ENCODE measurements around the gene COMP. TPM values are rescaled to one million over a fixed set of nuclear protein-coding genes. Genes with fewer than 3 reads are reported as not detected.
"Not testable (repeated sequence)": the region's sequence is repeated elsewhere in the genome, so short reads cannot be mapped to it uniquely, and the experiment has no call there.

COMP gene
- total RNA-seq, 1 experiment from 2014 or later, result not detected

GRCh38 chr19:18745931-18746330, 45.2 kb downstream of the COMP start:
- DNase-seq (ENCODE audit: low spot score), result no peak

GRCh38 chr19:18745012-18745735, 45.9 kb downstream of the COMP start:
- DNase-seq (ENCODE audit: low spot score), result no peak

- no peak for DNase-seq (ENCODE audit: low spot score)
Observed at GRCh38 chr19:18743784-18744418, 47.2 kb downstream of the COMP start.

- DNase-seq (ENCODE audit: low spot score), result no peak
Observed at GRCh38 chr19:18742838-18743783, 48.0 kb downstream of the COMP start.

GRCh38 chr19:18742324-18742723, 48.8 kb downstream of the COMP start:
- no peak for DNase-seq (ENCODE audit: low spot score)

- DNase-seq (ENCODE audit: low spot score), result no peak
Observed at GRCh38 chr19:18741124-18742121, 49.7 kb downstream of the COMP start.

- no peak for DNase-seq (ENCODE audit: low spot score)
Observed at GRCh38 chr19:18738961-18739690, 52.0 kb downstream of the COMP start.

GRCh38 chr19:18737954-18738351, 53.2 kb downstream of the COMP start:
- DNase-seq (ENCODE audit: low spot score), result no peak

- no peak for DNase-seq (ENCODE audit: low spot score)
Observed at GRCh38 chr19:18737337-18737953, 53.7 kb downstream of the COMP start.

- DNase-seq (ENCODE audit: low spot score), result no peak
Observed at GRCh38 chr19:18736415-18737336, 54.4 kb downstream of the COMP start.

- DNase-seq (ENCODE audit: low spot score), result no peak
Observed at GRCh38 chr19:18735752-18736151, 55.4 kb downstream of the COMP start.

GRCh38 chr19:18735324-18735723, 55.8 kb downstream of the COMP start:
- no peak for DNase-seq (ENCODE audit: low spot score)

GRCh38 chr19:18733762-18734332, 57.3 kb downstream of the COMP start:
- DNase-seq (ENCODE audit: low spot score), result not testable (repeated sequence)

GRCh38 chr19:18733196-18733647, 57.9 kb downstream of the COMP start:
- DNase-seq (ENCODE audit: low spot score), result no peak

Data from A172 (cell line).